GM18907 (cell line): ENCODE data around the gene NWD2.
A peak's percentile ranks its signal among the peaks of the same experiment; 100 is the strongest.

ENCODE experiments used
- ATAC-seq: cut with Tn5 transposase; IDR thresholded peaks from one replicate; pipeline ENCODE4 v1.9.1; 2021; ENCODE audit warnings: mild to moderate bottlenecking, moderate library complexity; ENCODE audit not compliant: unreplicated experiment

The NWD2 gene

GRCh38 chr4:37299468-37299867 is 54.9 kb downstream of the NWD2 start:
- ATAC-seq = no peak

GRCh38 chr4:37304612-37305011 is 60.1 kb downstream of the NWD2 start:
- ATAC-seq = no peak

GRCh38 chr4:37305984-37306383 is 61.4 kb downstream of the NWD2 start:
- no peak for ATAC-seq

- ATAC-seq = no peak
These were observed 72.6 kb downstream of the NWD2 start for GRCh38 chr4:37317104-37317643.

- ATAC-seq = no peak
These were observed 76.1 kb downstream of the NWD2 start for GRCh38 chr4:37320513-37321235.

GRCh38 chr4:37322122-37322521 is 77.6 kb downstream of the NWD2 start:
- no peak for ATAC-seq

- no peak for ATAC-seq
These were observed 80.0 kb downstream of the NWD2 start for GRCh38 chr4:37324546-37324945.

- ATAC-seq = no peak
These were observed 82.3 kb downstream of the NWD2 start for GRCh38 chr4:37326852-37327251.

GRCh38 chr4:37338972-37339371 is 94.4 kb downstream of the NWD2 start:
- no peak for ATAC-seq

GRCh38 chr4:37358748-37359147 is 114.2 kb downstream of the NWD2 start:
- ATAC-seq = no peak

- no peak for ATAC-seq
These were observed 114.7 kb downstream of the NWD2 start for GRCh38 chr4:37359261-37359660.

GRCh38 chr4:37365888-37366287 is 121.3 kb downstream of the NWD2 start:
- no peak for ATAC-seq

- no peak for ATAC-seq
These were observed 123.4 kb downstream of the NWD2 start for GRCh38 chr4:37367901-37368300.

- ATAC-seq = no peak
These were observed 125.5 kb downstream of the NWD2 start for GRCh38 chr4:37370052-37370451.

- ATAC-seq = no peak
These were observed 136.6 kb downstream of the NWD2 start for GRCh38 chr4:37381040-37381668.

GRCh38 chr4:37383579-37384229 is 139.2 kb downstream of the NWD2 start:
- peak; percentile 63 for ATAC-seq

- ATAC-seq = no peak
These were observed 140.9 kb downstream of the NWD2 start for GRCh38 chr4:37385424-37385823.

- ATAC-seq = no peak
These were observed 144.3 kb downstream of the NWD2 start for GRCh38 chr4:37388681-37389365.

- ATAC-seq = no peak
These were observed 144.8 kb downstream of the NWD2 start for GRCh38 chr4:37389366-37389765.

- ATAC-seq = peak; percentile 62
These were observed 145.5 kb downstream of the NWD2 start for GRCh38 chr4:37389967-37390580.
